GM19463 (cell line): ENCODE results near the gene CNTLN.
"Not testable (repeated sequence)": the region's sequence is repeated elsewhere in the genome, so short reads cannot be mapped to it uniquely, and the experiment has no call there.

Experiments
- ATAC-seq: cut with Tn5 transposase; IDR thresholded peaks from one replicate; pipeline ENCODE4 v1.9.1; 2021; ENCODE audit warnings: mild to moderate bottlenecking, moderate library complexity; ENCODE audit not compliant: unreplicated experiment

Gene CNTLN

GRCh38 chr9:17294822-17295624 is 160.2 kb downstream of the CNTLN start:
- ATAC-seq = no peak

GRCh38 chr9:17315341-17315740 is 180.5 kb downstream of the CNTLN start:
- ATAC-seq = no peak

- no peak for ATAC-seq
These were observed 184.0 kb downstream of the CNTLN start for GRCh38 chr9:17318821-17319320.

- no peak for ATAC-seq
These were observed 185.0 kb downstream of the CNTLN start for GRCh38 chr9:17319864-17320263.

GRCh38 chr9:17322882-17323864 is 188.3 kb downstream of the CNTLN start:
- no peak for ATAC-seq

- no peak for ATAC-seq
These were observed 193.5 kb downstream of the CNTLN start for GRCh38 chr9:17328331-17328730.

- no peak for ATAC-seq
These were observed 195.3 kb downstream of the CNTLN start for GRCh38 chr9:17330097-17330496.

- ATAC-seq = no peak
These were observed 197.3 kb downstream of the CNTLN start for GRCh38 chr9:17332115-17332514.

- ATAC-seq = no peak
These were observed 204.3 kb downstream of the CNTLN start for GRCh38 chr9:17339156-17339555.

GRCh38 chr9:17342696-17343095 is 207.9 kb downstream of the CNTLN start:
- ATAC-seq = no peak

GRCh38 chr9:17349831-17350230 is 215.0 kb downstream of the CNTLN start:
- ATAC-seq = no peak

GRCh38 chr9:17354006-17354405 is 219.2 kb downstream of the CNTLN start:
- ATAC-seq = not testable (repeated sequence)

GRCh38 chr9:17361378-17361777 is 226.5 kb downstream of the CNTLN start:
- no peak for ATAC-seq

GRCh38 chr9:17367035-17367434 is 232.2 kb downstream of the CNTLN start:
- no peak for ATAC-seq

- ATAC-seq = no peak
These were observed 245.5 kb downstream of the CNTLN start for GRCh38 chr9:17380126-17380861.

GRCh38 chr9:17387565-17387964 is 252.7 kb downstream of the CNTLN start:
- no peak for ATAC-seq

GRCh38 chr9:17389026-17389425 is 254.2 kb downstream of the CNTLN start:
- ATAC-seq = no peak

GRCh38 chr9:17394881-17395510 is 260.2 kb downstream of the CNTLN start:
- ATAC-seq = no peak

GRCh38 chr9:17397166-17397728 is 262.4 kb downstream of the CNTLN start:
- ATAC-seq = not testable (repeated sequence)

- ATAC-seq = no peak
These were observed 263.5 kb downstream of the CNTLN start for GRCh38 chr9:17398350-17398749.
